ENCODE results near the gene TBC1D1.

DNA sequence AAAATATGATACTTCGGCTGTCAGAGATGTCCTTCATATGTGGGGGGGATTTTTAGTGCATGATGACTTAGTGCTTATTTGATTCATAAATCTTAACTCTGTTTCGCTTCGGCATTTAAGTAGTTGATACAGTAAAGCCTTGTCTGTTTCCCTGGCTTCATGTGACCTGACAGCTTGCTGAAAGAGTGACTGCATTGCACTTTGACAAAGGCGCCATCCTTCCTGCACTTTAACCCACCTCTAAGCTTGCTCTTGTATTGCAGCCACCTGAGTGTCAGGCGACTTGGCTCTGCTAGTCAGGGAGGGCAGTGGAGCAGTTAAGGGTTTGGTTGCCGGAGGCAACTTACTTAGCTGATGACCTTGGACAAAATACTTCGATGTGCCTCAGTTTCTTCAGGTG lies 134.8 kb downstream of the TBC1D1 start:
- TF ChIP-seq, protein P1, sequence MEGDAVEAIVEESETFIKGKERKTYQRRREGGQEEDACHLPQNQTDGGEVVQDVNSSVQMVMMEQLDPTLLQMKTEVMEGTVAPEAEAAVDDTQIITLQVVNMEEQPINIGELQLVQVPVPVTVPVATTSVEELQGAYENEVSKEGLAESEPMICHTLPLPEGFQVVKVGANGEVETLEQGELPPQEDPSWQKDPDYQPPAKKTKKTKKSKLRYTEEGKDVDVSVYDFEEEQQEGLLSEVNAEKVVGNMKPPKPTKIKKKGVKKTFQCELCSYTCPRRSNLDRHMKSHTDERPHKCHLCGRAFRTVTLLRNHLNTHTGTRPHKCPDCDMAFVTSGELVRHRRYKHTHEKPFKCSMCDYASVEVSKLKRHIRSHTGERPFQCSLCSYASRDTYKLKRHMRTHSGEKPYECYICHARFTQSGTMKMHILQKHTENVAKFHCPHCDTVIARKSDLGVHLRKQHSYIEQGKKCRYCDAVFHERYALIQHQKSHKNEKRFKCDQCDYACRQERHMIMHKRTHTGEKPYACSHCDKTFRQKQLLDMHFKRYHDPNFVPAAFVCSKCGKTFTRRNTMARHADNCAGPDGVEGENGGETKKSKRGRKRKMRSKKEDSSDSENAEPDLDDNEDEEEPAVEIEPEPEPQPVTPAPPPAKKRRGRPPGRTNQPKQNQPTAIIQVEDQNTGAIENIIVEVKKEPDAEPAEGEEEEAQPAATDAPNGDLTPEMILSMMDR (IDR thresholded peaks at IDR 0.05; ENCODE audit: poor library complexity, severe bottlenecking): no peak
- TF ChIP-seq EP300 (conservative IDR thresholded peaks at IDR 0.05; ENCODE audit: poor library complexity, severe bottlenecking) (no peak), MXI1 (conservative IDR thresholded peaks at IDR 0.05; ENCODE audit: poor library complexity, severe bottlenecking) (no peak)

Data from neural cell (in vitro differentiated cells).